OCI-LY7 (cell line): Measurements from ENCODE around the gene RNF114.

Source experiments
- EZH2phosphoT487 ChIP-seq: fragments of 200-600 bp; sonication (generic); IDR thresholded peaks from 2 replicates; pipeline ENCODE4 v1.6.1; 2018; ENCODE audit warnings: low read depth, borderline replicate concordance, mild to moderate bottlenecking, mixed run types, antibody characterized with exemption, low read length, moderate library complexity, mixed read lengths
- TF ChIP-seq, protein P1 (sequence below): fragments of 200-600 bp; sonication (generic); conservative IDR thresholded peaks from 2 replicates; pipeline ENCODE4 v1.5.1; 2014; ENCODE audit warnings: mild to moderate bottlenecking, antibody characterized with exemption, low read length, moderate library complexity, mixed read lengths

DNA sequence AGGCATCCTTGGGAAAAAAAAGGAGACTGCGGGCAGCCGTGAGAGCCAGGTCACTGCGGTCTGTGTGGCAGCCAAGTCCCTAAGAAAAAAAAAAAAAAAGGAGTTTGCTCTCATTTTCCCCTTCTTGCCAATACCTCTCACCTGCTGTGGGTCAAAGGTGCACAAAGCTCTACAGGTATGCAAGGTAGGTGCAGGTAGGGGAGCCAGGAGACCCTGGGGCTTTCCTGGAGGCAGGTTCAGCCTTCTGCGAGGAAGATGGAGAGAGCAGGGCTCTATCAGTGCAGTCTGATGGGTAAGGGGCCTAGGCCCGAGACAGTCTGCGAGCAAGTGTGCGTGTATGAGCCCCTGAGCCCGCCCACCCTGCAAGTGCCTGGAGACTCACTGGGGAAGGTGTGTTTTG, 34.3 kb downstream of the RNF114 start:
- TF ChIP-seq, protein P1, sequence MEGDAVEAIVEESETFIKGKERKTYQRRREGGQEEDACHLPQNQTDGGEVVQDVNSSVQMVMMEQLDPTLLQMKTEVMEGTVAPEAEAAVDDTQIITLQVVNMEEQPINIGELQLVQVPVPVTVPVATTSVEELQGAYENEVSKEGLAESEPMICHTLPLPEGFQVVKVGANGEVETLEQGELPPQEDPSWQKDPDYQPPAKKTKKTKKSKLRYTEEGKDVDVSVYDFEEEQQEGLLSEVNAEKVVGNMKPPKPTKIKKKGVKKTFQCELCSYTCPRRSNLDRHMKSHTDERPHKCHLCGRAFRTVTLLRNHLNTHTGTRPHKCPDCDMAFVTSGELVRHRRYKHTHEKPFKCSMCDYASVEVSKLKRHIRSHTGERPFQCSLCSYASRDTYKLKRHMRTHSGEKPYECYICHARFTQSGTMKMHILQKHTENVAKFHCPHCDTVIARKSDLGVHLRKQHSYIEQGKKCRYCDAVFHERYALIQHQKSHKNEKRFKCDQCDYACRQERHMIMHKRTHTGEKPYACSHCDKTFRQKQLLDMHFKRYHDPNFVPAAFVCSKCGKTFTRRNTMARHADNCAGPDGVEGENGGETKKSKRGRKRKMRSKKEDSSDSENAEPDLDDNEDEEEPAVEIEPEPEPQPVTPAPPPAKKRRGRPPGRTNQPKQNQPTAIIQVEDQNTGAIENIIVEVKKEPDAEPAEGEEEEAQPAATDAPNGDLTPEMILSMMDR: no peak
- TF ChIP-seq EZH2phosphoT487: no peak
